ENCODE data around the gene MITD1.
"Not testable (repeated sequence)": the region's sequence is repeated elsewhere in the genome, so short reads cannot be mapped to it uniquely, and the experiment has no call there.

DNA sequence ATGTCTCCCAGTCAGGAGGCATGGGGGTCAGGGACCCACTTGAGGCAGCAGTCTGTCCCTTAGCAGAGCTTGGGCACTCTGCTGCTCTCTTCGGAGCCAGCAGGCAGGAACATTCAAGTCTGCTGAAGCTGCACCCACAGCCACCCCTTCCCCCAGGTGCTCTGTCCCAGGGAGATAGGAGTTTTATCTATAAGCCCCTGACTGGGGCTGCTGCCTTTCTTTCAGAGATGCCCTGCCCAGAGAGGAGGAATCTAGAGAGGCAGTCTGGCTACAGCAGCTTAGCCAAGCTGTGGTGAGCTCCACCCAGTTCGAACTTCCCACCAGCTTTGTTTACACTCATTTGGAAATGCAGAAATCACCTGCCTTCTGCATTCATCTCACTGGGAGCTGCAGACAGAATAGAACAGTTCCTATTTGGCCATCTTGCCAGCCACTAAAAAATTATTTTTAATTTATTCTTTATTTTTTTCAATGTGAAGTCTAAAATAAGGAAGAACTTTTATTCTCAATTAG, 45.8 kb downstream of the MITD1 start:
- TF ChIP-seq YY1 (IDR thresholded peaks at IDR 0.05; ENCODE audit: insufficient read depth, insufficient read length); ZNF274 (IDR thresholded peaks at IDR 0.05; ENCODE audit: low read depth, low read length): not testable (repeated sequence)

Data from NT2/D1 (cell line).